ENCODE results near the gene EVI2B.

DNA sequence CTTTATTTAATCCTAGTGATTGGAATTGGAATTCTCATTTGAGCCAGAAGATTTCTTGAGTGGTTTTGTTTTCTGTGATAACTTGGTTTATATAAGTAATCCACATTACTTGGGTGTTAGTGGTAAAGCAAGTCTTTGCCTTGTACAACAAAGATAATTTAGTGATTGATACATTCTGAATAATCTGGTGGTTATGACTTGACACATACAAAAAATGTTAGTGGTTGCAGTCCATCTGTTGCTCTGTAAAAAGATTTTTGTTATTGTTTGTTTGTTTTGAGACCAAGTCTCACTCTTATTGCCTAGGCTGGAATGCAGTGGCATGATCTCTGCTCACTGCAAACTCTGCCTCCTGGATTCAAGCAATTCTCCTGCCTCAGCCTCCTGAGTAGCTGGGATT is 30.0 kb downstream of the EVI2B start:
- TF ChIP-seq, protein P1, sequence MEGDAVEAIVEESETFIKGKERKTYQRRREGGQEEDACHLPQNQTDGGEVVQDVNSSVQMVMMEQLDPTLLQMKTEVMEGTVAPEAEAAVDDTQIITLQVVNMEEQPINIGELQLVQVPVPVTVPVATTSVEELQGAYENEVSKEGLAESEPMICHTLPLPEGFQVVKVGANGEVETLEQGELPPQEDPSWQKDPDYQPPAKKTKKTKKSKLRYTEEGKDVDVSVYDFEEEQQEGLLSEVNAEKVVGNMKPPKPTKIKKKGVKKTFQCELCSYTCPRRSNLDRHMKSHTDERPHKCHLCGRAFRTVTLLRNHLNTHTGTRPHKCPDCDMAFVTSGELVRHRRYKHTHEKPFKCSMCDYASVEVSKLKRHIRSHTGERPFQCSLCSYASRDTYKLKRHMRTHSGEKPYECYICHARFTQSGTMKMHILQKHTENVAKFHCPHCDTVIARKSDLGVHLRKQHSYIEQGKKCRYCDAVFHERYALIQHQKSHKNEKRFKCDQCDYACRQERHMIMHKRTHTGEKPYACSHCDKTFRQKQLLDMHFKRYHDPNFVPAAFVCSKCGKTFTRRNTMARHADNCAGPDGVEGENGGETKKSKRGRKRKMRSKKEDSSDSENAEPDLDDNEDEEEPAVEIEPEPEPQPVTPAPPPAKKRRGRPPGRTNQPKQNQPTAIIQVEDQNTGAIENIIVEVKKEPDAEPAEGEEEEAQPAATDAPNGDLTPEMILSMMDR (IDR thresholded peaks at IDR 0.05): no peak
- TF ChIP-seq POLR2A (IDR thresholded peaks at IDR 0.05): no peak

All from lower leg skin (tissue), 3 donors.